NCI-H2107 (cell line): Measurements from ENCODE around the gene OR4C11.

Source experiments
- DNase-seq: peaks from one replicate; lab custom pipeline; 2025; lab: John Stamatoyannopoulos, UW

OR4C11 gene, protein sequence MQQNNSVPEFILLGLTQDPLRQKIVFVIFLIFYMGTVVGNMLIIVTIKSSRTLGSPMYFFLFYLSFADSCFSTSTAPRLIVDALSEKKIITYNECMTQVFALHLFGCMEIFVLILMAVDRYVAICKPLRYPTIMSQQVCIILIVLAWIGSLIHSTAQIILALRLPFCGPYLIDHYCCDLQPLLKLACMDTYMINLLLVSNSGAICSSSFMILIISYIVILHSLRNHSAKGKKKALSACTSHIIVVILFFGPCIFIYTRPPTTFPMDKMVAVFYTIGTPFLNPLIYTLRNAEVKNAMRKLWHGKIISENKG

DNA sequence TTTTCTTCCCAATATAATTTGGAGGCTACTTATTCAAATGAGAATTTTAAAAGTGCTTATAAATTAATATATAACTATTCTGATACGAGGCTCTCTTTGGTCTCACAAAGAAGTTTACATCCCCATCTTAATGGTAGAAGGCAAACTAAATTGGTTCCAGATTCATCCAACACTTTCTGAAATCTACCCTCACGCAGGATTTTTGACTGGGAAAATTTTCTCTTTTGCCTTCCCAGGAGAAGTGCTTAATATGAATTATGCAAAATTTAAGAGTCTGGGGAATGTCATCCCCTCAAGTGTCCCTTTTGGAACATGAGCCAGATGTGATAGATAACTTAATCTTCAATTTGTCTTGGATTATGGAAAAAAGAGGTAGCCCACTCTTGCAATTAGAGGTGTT is at the start of gene OR4C11:
OR4C11 (minus strand) TSS at position 101 of the 400 bp plus-strand sequence. CDS start 3,272 bp downstream, outside the sequence.
- no peak for DNase-seq

DNA sequence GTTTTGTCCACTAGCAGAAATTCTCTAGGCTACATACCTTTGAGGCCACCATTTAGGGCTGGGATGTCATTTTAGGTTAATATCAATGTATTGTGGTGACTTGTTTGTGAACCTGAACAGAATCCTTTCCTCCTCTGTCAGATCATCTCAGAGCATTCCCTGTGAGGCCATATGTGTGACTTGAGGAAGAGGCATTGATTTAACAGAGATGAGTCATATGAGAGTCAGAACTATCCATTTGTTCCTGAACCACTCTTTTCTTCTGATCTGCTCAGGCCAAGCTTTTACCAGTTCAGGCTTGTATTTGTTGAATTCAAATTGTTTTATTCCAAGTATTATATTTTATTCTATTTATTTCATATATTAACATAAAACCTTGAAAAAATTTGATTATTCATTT is 47.7 kb upstream of the OR4C11 start:
- DNase-seq = no peak

DNA sequence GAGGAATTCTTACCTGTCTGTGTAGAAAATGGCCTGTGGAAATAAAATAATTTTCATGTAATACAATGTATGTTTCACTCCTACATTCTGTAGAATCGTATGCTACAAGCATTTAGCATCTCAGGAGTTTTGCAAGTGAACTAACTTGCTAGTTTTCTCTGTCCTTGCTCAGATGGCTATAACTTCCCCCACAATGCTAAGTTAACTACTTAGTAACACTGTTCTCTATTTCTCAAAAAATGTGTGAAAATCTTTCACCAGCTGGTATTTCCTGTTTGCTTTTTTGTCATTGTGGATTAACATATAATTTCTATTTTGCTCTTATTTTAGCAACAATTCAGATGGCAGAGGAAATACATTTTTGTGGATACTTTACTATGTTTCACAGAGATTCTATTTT is 45.1 kb upstream of the OR4C11 start:
- no peak for DNase-seq

DNA sequence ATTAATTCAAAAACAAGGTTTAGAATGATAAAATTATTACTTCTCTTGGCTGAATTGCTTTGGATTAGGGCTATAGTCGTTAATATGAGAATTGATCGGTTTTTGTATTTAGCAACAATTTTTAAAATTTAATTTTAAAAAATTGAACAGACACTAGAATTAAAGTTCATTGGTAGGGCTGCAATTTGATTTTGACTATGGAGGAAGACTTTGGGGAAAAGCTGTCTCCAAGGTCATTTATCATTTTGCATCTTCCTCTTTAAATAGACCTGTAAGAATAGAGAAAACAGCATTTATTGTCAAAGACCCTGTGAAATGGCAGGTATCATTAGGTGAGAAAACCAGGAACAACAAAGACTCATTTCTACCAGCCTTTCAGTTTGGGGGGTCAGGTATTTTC is 40.6 kb upstream of the OR4C11 start, which contains the start of gene OR4S2:
OR4S2 (plus strand) TSS at position 301 of the 400 bp plus-strand sequence. CDS start 2,577 bp downstream, outside the sequence.
- DNase-seq = no peak

- no peak for DNase-seq
Observed at GRCh38 chr11:55634813-55635212, 27.4 kb upstream of the OR4C11 start, which contains the start of gene OR4P4. OR4P4 (plus strand) TSS chr11:55635113.

DNA sequence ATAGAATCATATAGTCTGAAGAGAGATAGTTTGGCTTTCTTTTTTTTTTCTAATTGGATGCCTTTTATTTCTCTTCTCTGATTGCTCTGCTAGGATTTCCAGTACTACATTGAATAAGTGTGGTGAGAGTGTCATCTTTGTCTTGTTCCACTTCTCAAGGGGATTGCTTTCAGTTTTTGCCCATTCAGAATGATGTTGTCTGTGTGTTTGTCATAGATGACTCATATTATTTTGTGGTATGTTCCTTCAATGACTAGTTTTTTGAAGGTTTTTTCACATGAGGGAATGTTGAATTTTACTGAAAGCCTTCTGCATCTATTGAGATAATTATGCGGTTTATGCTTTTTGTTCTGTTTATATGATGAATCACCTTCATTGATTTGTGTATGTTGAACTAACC is 17.1 kb upstream of the OR4C11 start:
- no peak for DNase-seq

- DNase-seq = no peak
Observed at GRCh38 chr11:55572548-55572947, 34.9 kb downstream of the OR4C11 start.

GRCh38 chr11:55571828-55572227 is 35.6 kb downstream of the OR4C11 start, which contains the start of gene OR4C16:
OR4C16 (plus strand) TSS chr11:55572128; CDS start chr11:55572128, 0 bp downstream.
- DNase-seq = no peak

DNA sequence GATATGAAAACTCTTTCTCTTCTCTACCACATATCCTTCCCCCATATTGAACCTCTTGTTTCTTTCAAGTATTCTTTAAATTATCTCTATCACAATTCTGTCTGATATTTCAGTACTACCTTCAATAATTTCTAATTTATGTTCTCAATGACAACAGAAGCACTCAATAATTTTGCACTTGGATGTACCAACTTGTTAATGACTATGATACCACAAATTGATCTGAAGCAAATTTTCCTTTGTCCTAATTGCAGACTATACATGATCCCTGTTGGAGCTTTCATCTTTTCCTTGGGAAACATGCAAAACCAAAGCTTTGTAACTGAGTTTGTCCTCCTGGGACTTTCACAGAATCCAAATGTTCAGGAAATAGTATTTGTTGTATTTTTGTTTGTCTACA is 53.3 kb downstream of the OR4C11 start, which contains the start of gene OR4C15:
OR4C15 (plus strand) TSS at position 301 of the 400 bp plus-strand sequence; CDS start at position 301, 0 bp downstream.
- DNase-seq = no peak
